22Rv1 (cell line): Measurements from ENCODE around the gene SLC13A5.

Experiments used
- CTCF ChIP-seq: fragments of 450-650 bp; IDR thresholded peaks from 2 replicates; pipeline ENCODE4 v1.5.1; 2017; ENCODE audit warnings: mild to moderate bottlenecking
- ZFX ChIP-seq: fragments of 450-650 bp; IDR thresholded peaks from 2 replicates; pipeline ENCODE4 v1.6.1; 2017; ENCODE audit warnings: antibody characterized with exemption, borderline replicate concordance

- TF ChIP-seq CTCF (no peak), ZFX (no peak)
These were observed 28.7 kb downstream of the SLC13A5 start for GRCh38 chr17:6684460-6684783.
